ENCODE measurements around the gene WDR91.

WDR91 gene

DNA sequence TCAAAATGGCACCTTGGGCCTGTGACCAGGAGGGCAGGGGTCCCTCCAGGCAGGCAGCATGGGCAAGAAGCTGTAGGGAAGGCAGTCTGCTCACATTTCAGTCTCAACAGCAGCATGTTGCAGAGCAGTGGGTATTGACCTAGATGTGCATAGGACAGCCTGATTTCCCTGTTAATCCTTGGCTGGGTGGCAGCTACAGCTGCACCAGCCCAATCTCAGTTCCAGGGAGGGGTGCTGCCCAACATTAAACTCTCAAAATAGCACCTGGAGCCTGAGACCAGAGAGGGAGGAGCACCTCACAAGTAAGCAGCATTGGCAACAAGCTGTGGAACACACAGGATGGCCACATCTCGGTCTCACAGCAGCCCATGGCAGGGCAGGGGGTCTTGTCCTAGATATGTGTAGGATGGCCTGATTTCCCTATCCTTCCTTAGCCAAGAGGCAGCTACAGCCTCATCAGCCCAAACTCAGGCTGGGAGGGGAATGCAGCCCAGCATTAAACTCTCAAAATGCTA lies 53.1 kb downstream of the WDR91 start:
- Histone ChIP-seq H4K8ac (ENCODE audit: low read depth, low read length) (no peak overlapping the region), H2BK12ac (ENCODE audit: low read length) (no peak overlapping the region), H4K91ac (ENCODE audit: low read depth, low read length, poor library complexity) (no peak overlapping the region), H3K27me3 (ENCODE audit: control insufficient read depth in 3 of 3, insufficient read depth in 3 of 3, low read depth in 1 of 3, low read length in 3 of 3) (no peaks in the 10 kb centered on the region), H2BK5ac (ENCODE audit: low read length) (no peak overlapping the region), H3K9me3 (replicated peaks in 1 of 2; ENCODE audit: control insufficient read depth in 2 of 2, insufficient read depth in 1 of 2, low read depth in 1 of 2, low read length in 2 of 2) (peaks cover 16 to 41% of the 10 kb centered on the region in 2 donors), H2AFZ (ENCODE audit: low read length) (no peak overlapping the region), H3K14ac (ENCODE audit: low read length) (no peak overlapping the region), H3K4ac (ENCODE audit: low read length) (no peak overlapping the region), H3K23ac (ENCODE audit: low read depth, low read length, poor library complexity) (no peak overlapping the region), H3K9ac (ENCODE audit: low read depth, low read length, poor library complexity) (no peak overlapping the region), H3K4me3 (ENCODE audit: low read length in 2 of 2) (peak overlapping the region in 1 of 2 donors; percentile 13), H2AK5ac (ENCODE audit: low read depth, low read length) (no peak overlapping the region), H3K4me1 (ENCODE audit: control insufficient read depth in 2 of 2, insufficient read depth in 1 of 2, low read depth in 1 of 2, low read length in 2 of 2) (peaks cover 0 to 5% of the 10 kb centered on the region in 2 donors), H2BK15ac (ENCODE audit: low read length) (no peak overlapping the region), H3K18ac (ENCODE audit: low read length) (no peak overlapping the region), H3K36me3 (replicated peaks in 1 of 2; ENCODE audit: control insufficient read depth in 2 of 2, insufficient read depth in 2 of 2, low read length in 2 of 2) (peaks cover 0 to 17% of the 10 kb centered on the region in 2 donors), H3K79me1 (ENCODE audit: low read depth, low read length) (no peaks in the 10 kb centered on the region), H2BK120ac (ENCODE audit: low read depth, low read length) (no peak overlapping the region), H3K27ac (replicated peaks; ENCODE audit: low read length) (no peak overlapping the region), H3K4me2 (ENCODE audit: insufficient read depth, low read length, poor library complexity, severe bottlenecking) (no peak overlapping the region)
- DNase-seq (ENCODE audit: low spot score), result no peak
- no CpG with 5 or more reads among the region's 1 CpG for WGBS, 2 donors (ENCODE audit: extremely low coverage in 2 of 2, insufficient read length in 2 of 2, insufficient replicate concordance in 1 of 2)

GRCh38 chr7:135156290-135156689 lies 55.0 kb downstream of the WDR91 start:
- DNase-seq (ENCODE audit: low spot score), result no peak
- H3K27me3 ChIP-seq (ENCODE audit: control insufficient read depth in 3 of 3, insufficient read depth in 3 of 3, low read depth in 1 of 3, low read length in 3 of 3), result no peaks in the 10 kb centered on the region
- no peak overlapping the region for H2BK120ac ChIP-seq (ENCODE audit: low read depth, low read length)
- WGBS, 2 donors (ENCODE audit: extremely low coverage in 2 of 2, insufficient read length in 2 of 2, insufficient replicate concordance in 1 of 2), result no CpG with 5 or more reads among the region's 1 CpG
- H3K18ac ChIP-seq (ENCODE audit: low read length), result no peak overlapping the region
- H4K91ac ChIP-seq (ENCODE audit: low read depth, low read length, poor library complexity), result no peak overlapping the region
- H2BK5ac ChIP-seq (ENCODE audit: low read length), result no peak overlapping the region
- H2BK12ac ChIP-seq (ENCODE audit: low read length), result no peak overlapping the region
- no peak overlapping the region for H3K4ac ChIP-seq (ENCODE audit: low read length)
- no peak overlapping the region for H3K27ac ChIP-seq (replicated peaks; ENCODE audit: low read length)
- no peak overlapping the region for H3K4me2 ChIP-seq (ENCODE audit: insufficient read depth, low read length, poor library complexity, severe bottlenecking)
- peaks cover 0 to 5% of the 10 kb centered on the region in 2 donors for H3K4me1 ChIP-seq (ENCODE audit: control insufficient read depth in 2 of 2, insufficient read depth in 1 of 2, low read depth in 1 of 2, low read length in 2 of 2)
- H3K9ac ChIP-seq (ENCODE audit: low read depth, low read length, poor library complexity), result no peak overlapping the region
- H2BK15ac ChIP-seq (ENCODE audit: low read length), result no peak overlapping the region
- no peaks in the 10 kb centered on the region for H3K79me1 ChIP-seq (ENCODE audit: low read depth, low read length)
- no peak overlapping the region for H3K14ac ChIP-seq (ENCODE audit: low read length)
- H3K36me3 ChIP-seq (replicated peaks in 1 of 2; ENCODE audit: control insufficient read depth in 2 of 2, insufficient read depth in 2 of 2, low read length in 2 of 2), result peaks cover 0 to 6% of the 10 kb centered on the region in 2 donors
- no peak overlapping the region for H2AFZ ChIP-seq (ENCODE audit: low read length)
- H2AK5ac ChIP-seq (ENCODE audit: low read depth, low read length), result no peak overlapping the region
- H3K4me3 ChIP-seq (ENCODE audit: low read length in 2 of 2), result no peak overlapping the region
- H3K9me3 ChIP-seq (replicated peaks in 1 of 2; ENCODE audit: control insufficient read depth in 2 of 2, insufficient read depth in 1 of 2, low read depth in 1 of 2, low read length in 2 of 2), result peaks cover 12 to 32% of the 10 kb centered on the region in 2 donors
- H3K23ac ChIP-seq (ENCODE audit: low read depth, low read length, poor library complexity), result no peak overlapping the region
- H4K8ac ChIP-seq (ENCODE audit: low read depth, low read length), result no peak overlapping the region

- H3K4me1 ChIP-seq (ENCODE audit: control insufficient read depth in 2 of 2, insufficient read depth in 1 of 2, low read depth in 1 of 2, low read length in 2 of 2), result no peaks in the 10 kb centered on the region
- H3K79me1 ChIP-seq (ENCODE audit: low read depth, low read length), result no peaks in the 10 kb centered on the region
- no peak overlapping the region for H2BK15ac ChIP-seq (ENCODE audit: low read length)
- no peak overlapping the region for H2BK5ac ChIP-seq (ENCODE audit: low read length)
- H2AFZ ChIP-seq (ENCODE audit: low read length), result no peak overlapping the region
- no peak overlapping the region for H4K91ac ChIP-seq (ENCODE audit: low read depth, low read length, poor library complexity)
- no peak overlapping the region for H3K9ac ChIP-seq (ENCODE audit: low read depth, low read length, poor library complexity)
- no peak overlapping the region for H3K18ac ChIP-seq (ENCODE audit: low read length)
- no peak for DNase-seq (ENCODE audit: low spot score)
- H2AK5ac ChIP-seq (ENCODE audit: low read depth, low read length), result no peak overlapping the region
- H2BK120ac ChIP-seq (ENCODE audit: low read depth, low read length), result no peak overlapping the region
- no CpG with 5 or more reads among the region's 1 CpG for WGBS, 2 donors (ENCODE audit: extremely low coverage in 2 of 2, insufficient read length in 2 of 2, insufficient replicate concordance in 1 of 2)
- no peak overlapping the region for H3K27ac ChIP-seq (replicated peaks; ENCODE audit: low read length)
- no peak overlapping the region for H3K14ac ChIP-seq (ENCODE audit: low read length)
- no peak overlapping the region for H3K4me2 ChIP-seq (ENCODE audit: insufficient read depth, low read length, poor library complexity, severe bottlenecking)
- H3K23ac ChIP-seq (ENCODE audit: low read depth, low read length, poor library complexity), result no peak overlapping the region
- H2BK12ac ChIP-seq (ENCODE audit: low read length), result no peak overlapping the region
- H4K8ac ChIP-seq (ENCODE audit: low read depth, low read length), result no peak overlapping the region
- H3K9me3 ChIP-seq (replicated peaks in 1 of 2; ENCODE audit: control insufficient read depth in 2 of 2, insufficient read depth in 1 of 2, low read depth in 1 of 2, low read length in 2 of 2), result peaks cover 12 to 29% of the 10 kb centered on the region in 2 donors
- peaks cover 0 to 1% of the 10 kb centered on the region in 2 donors for H3K36me3 ChIP-seq (replicated peaks in 1 of 2; ENCODE audit: control insufficient read depth in 2 of 2, insufficient read depth in 2 of 2, low read length in 2 of 2)
- H3K27me3 ChIP-seq (ENCODE audit: control insufficient read depth in 3 of 3, insufficient read depth in 3 of 3, low read depth in 1 of 3, low read length in 3 of 3), result no peaks in the 10 kb centered on the region
- H3K4ac ChIP-seq (ENCODE audit: low read length), result no peak overlapping the region
- H3K4me3 ChIP-seq (ENCODE audit: low read length in 2 of 2), result no peak overlapping the region
Observed at GRCh38 chr7:135154734-135155133, 56.6 kb downstream of the WDR91 start.

DNA sequence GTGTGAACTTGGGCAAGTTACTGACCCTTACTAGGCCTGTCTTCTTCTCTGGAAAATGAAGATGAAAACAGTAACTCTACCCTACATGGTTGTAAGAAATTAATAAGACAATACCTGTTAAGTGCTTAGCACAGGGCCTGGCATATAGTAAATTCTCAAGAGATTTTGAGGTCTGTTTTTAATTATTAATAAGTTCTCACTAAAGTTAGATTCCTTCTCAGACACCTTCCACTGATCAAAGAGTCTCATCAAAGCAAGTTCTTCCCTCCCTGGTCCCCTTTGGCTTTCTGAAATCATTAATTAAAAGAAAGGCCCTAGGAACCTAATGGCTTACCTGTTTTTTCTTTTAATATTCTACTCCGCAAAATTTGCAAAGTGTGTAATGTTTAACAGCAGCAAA lies 58.9 kb downstream of the WDR91 start:
- Histone ChIP-seq H3K4me1 (ENCODE audit: control insufficient read depth in 2 of 2, insufficient read depth in 1 of 2, low read depth in 1 of 2, low read length in 2 of 2) (no peaks in the 10 kb centered on the region), H3K14ac (ENCODE audit: low read length) (no peak overlapping the region), H3K36me3 (replicated peaks in 1 of 2; ENCODE audit: control insufficient read depth in 2 of 2, insufficient read depth in 2 of 2, low read length in 2 of 2) (no peaks in the 10 kb centered on the region), H2BK5ac (ENCODE audit: low read length) (no peak overlapping the region), H3K9me3 (replicated peaks in 1 of 2; ENCODE audit: control insufficient read depth in 2 of 2, insufficient read depth in 1 of 2, low read depth in 1 of 2, low read length in 2 of 2) (peaks cover 4 to 18% of the 10 kb centered on the region in 2 donors), H4K8ac (ENCODE audit: low read depth, low read length) (no peak overlapping the region), H3K4me3 (ENCODE audit: low read length in 2 of 2) (no peak overlapping the region), H3K27ac (replicated peaks; ENCODE audit: low read length) (no peak overlapping the region), H3K9ac (ENCODE audit: low read depth, low read length, poor library complexity) (no peak overlapping the region), H3K4me2 (ENCODE audit: insufficient read depth, low read length, poor library complexity, severe bottlenecking) (no peak overlapping the region), H3K18ac (ENCODE audit: low read length) (no peak overlapping the region), H3K4ac (ENCODE audit: low read length) (no peak overlapping the region), H2AFZ (ENCODE audit: low read length) (no peak overlapping the region), H3K27me3 (ENCODE audit: control insufficient read depth in 3 of 3, insufficient read depth in 3 of 3, low read depth in 1 of 3, low read length in 3 of 3) (no peaks in the 10 kb centered on the region), H2BK120ac (ENCODE audit: low read depth, low read length) (no peak overlapping the region), H2BK12ac (ENCODE audit: low read length) (no peak overlapping the region), H2AK5ac (ENCODE audit: low read depth, low read length) (no peak overlapping the region), H3K23ac (ENCODE audit: low read depth, low read length, poor library complexity) (no peak overlapping the region), H2BK15ac (ENCODE audit: low read length) (no peak overlapping the region), H4K91ac (ENCODE audit: low read depth, low read length, poor library complexity) (no peak overlapping the region), H3K79me1 (ENCODE audit: low read depth, low read length) (no peaks in the 10 kb centered on the region)
- no CpG with 5 or more reads among the region's 1 CpG for WGBS, 2 donors (ENCODE audit: extremely low coverage in 2 of 2, insufficient read length in 2 of 2, insufficient replicate concordance in 1 of 2)
- no peak for DNase-seq (ENCODE audit: low spot score)
